GM19239 (cell line): ENCODE results near the gene RREB1.

Source experiments
- DNase-seq: peaks from one replicate; pipeline ENCODE4 v3.0.0; 2011; ENCODE audit warnings: low spot score; ENCODE audit not compliant: insufficient read length
- FAIRE-seq: peaks from 2 replicates; lab custom pipeline; 2011; peaks lifted over from hg19 to GRCh38; lab: Jason Lieb, UNC

The RREB1 gene

GRCh38 chr6:7238900-7239589 is 131.3 kb downstream of the RREB1 start:
- DNase-seq = peak; percentile 50
- FAIRE-seq = peak; percentile 64

GRCh38 chr6:7239590-7239948 is 131.8 kb downstream of the RREB1 start:
- DNase-seq = no peak
- FAIRE-seq = no peak

- no peak for FAIRE-seq
Observed at GRCh38 chr6:7240351-7240750, 132.6 kb downstream of the RREB1 start.

GRCh38 chr6:7241160-7241559 is 133.4 kb downstream of the RREB1 start:
- DNase-seq (no peak), FAIRE-seq (no peak)

More at GRCh38 chr6:7240351-7240750, 132.6 kb downstream of the RREB1 start:
- no peak for DNase-seq

GRCh38 chr6:7241709-7242645 is 134.2 kb downstream of the RREB1 start:
- DNase-seq (no peak), FAIRE-seq (peak; percentile 61)

GRCh38 chr6:7242835-7243178 is 135.0 kb downstream of the RREB1 start:
- FAIRE-seq (no peak), DNase-seq (no peak)

- FAIRE-seq = peak; percentile 66
- peak; percentile 69 for DNase-seq
Observed at GRCh38 chr6:7243179-7243981, 135.6 kb downstream of the RREB1 start.

GRCh38 chr6:7245668-7246393 is 138.1 kb downstream of the RREB1 start:
- DNase-seq (no peak), FAIRE-seq (no peak)

- FAIRE-seq = no peak
- no peak for DNase-seq
Observed at GRCh38 chr6:7246401-7247178, 138.8 kb downstream of the RREB1 start.

- FAIRE-seq (no peak), DNase-seq (no peak)
Observed at GRCh38 chr6:7247179-7247456, 139.4 kb downstream of the RREB1 start.

GRCh38 chr6:7247828-7248227 is 140.1 kb downstream of the RREB1 start:
- no peak for FAIRE-seq

GRCh38 chr6:7249391-7249790 is 141.6 kb downstream of the RREB1 start:
- FAIRE-seq = no peak
- no peak for DNase-seq

More at GRCh38 chr6:7247828-7248227, 140.1 kb downstream of the RREB1 start:
- no peak for DNase-seq

GRCh38 chr6:7249946-7250643 is 142.3 kb downstream of the RREB1 start:
- no peak for DNase-seq
- FAIRE-seq = no peak

- no peak for FAIRE-seq
- no peak for DNase-seq
Observed at GRCh38 chr6:7250812-7251211, 143.1 kb downstream of the RREB1 start.

GRCh38 chr6:7251646-7252260 is 144.0 kb downstream of the RREB1 start:
- DNase-seq = no peak
- no peak for FAIRE-seq

GRCh38 chr6:7252390-7252789 is 144.6 kb downstream of the RREB1 start:
- FAIRE-seq = no peak
- no peak for DNase-seq

- no peak for FAIRE-seq
- DNase-seq = no peak
Observed at GRCh38 chr6:7254980-7255835, 147.4 kb downstream of the RREB1 start.

- no peak for FAIRE-seq
- no peak for DNase-seq
Observed at GRCh38 chr6:7255918-7256317, 148.2 kb downstream of the RREB1 start.
